Neural progenitor cell (in vitro differentiated cells): ENCODE results near the gene NPHP4.

Experiments
- CTCF ChIP-seq: fragments of 200-600 bp; sonication (generic); IDR thresholded peaks from 2 replicates; pipeline ENCODE4 v1.5.1; 2017; ENCODE audit warnings: antibody characterized with exemption, mild to moderate bottlenecking
- EZH2 ChIP-seq: fragments of 200-600 bp; sonication (generic); IDR thresholded peaks from 2 replicates; pipeline ENCODE4 v1.6.1; 2017; ENCODE audit warnings: antibody characterized with exemption, mild to moderate bottlenecking, moderate library complexity
- EZH2phosphoT487 ChIP-seq: fragments of 200-600 bp; sonication (generic); IDR thresholded peaks from 2 replicates; pipeline ENCODE4 v1.6.1; 2017; ENCODE audit warnings: antibody characterized with exemption

DNA sequence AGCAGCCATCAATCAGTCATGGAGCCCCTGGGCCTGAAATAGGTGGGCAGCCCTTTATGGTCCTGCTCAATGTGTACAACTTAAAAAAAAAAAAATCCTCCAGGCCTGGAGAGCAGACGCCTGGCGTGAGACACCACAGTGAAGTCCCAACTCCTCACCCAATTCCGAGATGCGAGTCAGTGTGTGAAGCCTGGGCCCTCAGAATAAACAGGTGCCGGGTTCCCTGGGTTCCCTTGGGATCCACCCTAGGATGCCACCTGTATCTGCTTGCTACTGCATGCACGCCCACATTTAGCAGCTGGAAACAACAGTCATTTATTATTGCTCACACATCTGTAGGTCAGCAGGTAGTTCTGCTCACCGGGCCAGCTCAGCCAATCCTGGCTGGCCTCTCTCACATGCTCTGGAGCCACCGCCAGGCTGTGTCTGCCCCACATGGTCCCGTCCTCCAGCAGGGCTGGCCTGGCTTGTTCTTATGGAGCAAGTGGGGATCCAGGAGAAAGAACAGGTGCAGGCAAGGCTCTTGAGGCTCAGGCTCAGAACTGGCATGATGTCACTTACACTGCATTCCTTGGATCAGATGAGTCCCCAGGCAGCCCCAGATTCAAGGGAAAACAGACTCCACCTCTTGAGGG, 172.7 kb downstream of the NPHP4 start:
- no peak for TF ChIP-seq CTCF
- no peak for TF ChIP-seq EZH2
- TF ChIP-seq EZH2phosphoT487: no peak
